Fibroblast of lung (primary cell): ENCODE results near the gene TRAF3. TPM values are rescaled to one million over a fixed set of nuclear protein-coding genes. Genes with fewer than 3 reads are reported as not detected.

Experiments used
- DNase-seq, 2 donors: peaks; one replicate each; pipeline versions ENCODE4 v3.0.0 to v3.0.0-alpha.2; 2010; ENCODE audit warnings: low read depth in 2 of 2
- H2AFZ ChIP-seq: 2 replicates; pipeline ENCODE4 v1.5.1; 2012; ENCODE audit warnings: low read length, control low read depth, inconsistent platforms
- H3K27ac ChIP-seq: 2 replicates; pipeline ENCODE4 v1.5.1; 2011; ENCODE audit warnings: low read length, control low read depth; ENCODE audit not compliant: insufficient read depth
- H3K27me3 ChIP-seq: 2 replicates; pipeline ENCODE4 v1.5.1; 2011; ENCODE audit warnings: mild to moderate bottlenecking, low read length; ENCODE audit not compliant: control insufficient read depth, insufficient read depth
- H3K36me3 ChIP-seq: 2 replicates; pipeline ENCODE4 v1.5.1; 2011; ENCODE audit warnings: low read length; ENCODE audit not compliant: control insufficient read depth, insufficient read depth
- H3K4me1 ChIP-seq: 2 replicates; pipeline ENCODE4 v1.5.1; 2011; ENCODE audit warnings: low read length; ENCODE audit not compliant: control insufficient read depth, insufficient read depth; ENCODE audit errors: extremely low read depth
- H3K4me2 ChIP-seq: 2 replicates; pipeline ENCODE4 v1.5.1; 2011; ENCODE audit warnings: low read length, control low read depth; ENCODE audit not compliant: insufficient read depth; ENCODE audit errors: extremely low read depth
- H3K4me3 ChIP-seq, 4 experiments: fragments of 200-600 bp in 1 of 4; sonication (generic) in 1 of 4; replicated peaks in 1 of 4; 2 replicates each; pipeline ENCODE4 v1.5.1; 2011 to 2016; ENCODE audit warnings: low read length in 4 of 4, low read depth in 3 of 4, mild to moderate bottlenecking in 3 of 4, control low read depth in 2 of 4, inconsistent platforms in 1 of 4, mixed read lengths in 1 of 4; ENCODE audit not compliant: insufficient read depth in 1 of 4; ENCODE audit errors: control extremely low read depth in 1 of 4
- H3K79me2 ChIP-seq: 2 replicates; pipeline ENCODE4 v1.5.1; 2012; ENCODE audit warnings: mild to moderate bottlenecking, low read length, inconsistent platforms; ENCODE audit not compliant: control insufficient read depth, insufficient read depth
- H3K9ac ChIP-seq: 2 replicates; pipeline ENCODE4 v1.5.1; 2011; ENCODE audit warnings: mild to moderate bottlenecking, low read length, control low read depth; ENCODE audit not compliant: insufficient read depth
- H3K9me3 ChIP-seq: 2 replicates; pipeline ENCODE4 v1.5.1; 2012; ENCODE audit warnings: low read depth, low read length; ENCODE audit not compliant: control insufficient read depth, insufficient read depth
- H4K20me1 ChIP-seq: 2 replicates; pipeline ENCODE4 v1.5.1; 2011; ENCODE audit warnings: low read length; ENCODE audit not compliant: control insufficient read depth, insufficient read depth; ENCODE audit errors: extremely low read depth
- CTCF ChIP-seq, 2 donors: IDR thresholded peaks in 1 of 2; conservative IDR thresholded peaks in 1 of 2; 1 replicate in 1 of 2; 2 replicates in 1 of 2; pipeline ENCODE4 v1.5.1; 2011 to 2012; ENCODE audit warnings: low read length in 2 of 2, control low read depth in 1 of 2, inconsistent platforms in 1 of 2, low read depth in 1 of 2, mild to moderate bottlenecking in 1 of 2
- EZH2 ChIP-seq: IDR thresholded peaks from 2 replicates; pipeline ENCODE4 v1.5.1; 2012; ENCODE audit warnings: low read length, control low read depth, mild to moderate bottlenecking; ENCODE audit errors: missing control alignments
- polyA plus RNA-seq, 2 donors: library from polyadenylated mRNA; depleted of rRNA in 1 of 2; stranded (reverse) in 1 of 2; unstranded in 1 of 2; fragments of >200 nt; gene quantifications; 2 replicates each; pipeline ENCODE4 v1.2.1, GENCODE V29; 2011 to 2012; ENCODE audit warnings: missing spikeins in 1 of 2
- total RNA-seq: library from RNA; depleted of rRNA; stranded (reverse); fragments of >200 nt; gene quantifications from 2 replicates; pipeline ENCODE4 v1.2.1, GENCODE V29; 2014

TRAF3 gene
- total and polyA plus RNA-seq, 2 donors (not counting 1 experiment from before 2014, with no cell fraction given) = 12.1 to 14.4 TPM

- no peak for DNase-seq
- H3K27me3 ChIP-seq = no peaks in the 10 kb centered on the region
Observed at GRCh38 chr14:102770147-102771123, 6.8 kb upstream of the TRAF3 start.

GRCh38 chr14:102771144-102771543, 6.1 kb upstream of the TRAF3 start:
- TF ChIP-seq CTCF (conservative IDR thresholded peaks at IDR 0.05 in 1 of 2, IDR thresholded peaks at IDR 0.05 in 1 of 2; ENCODE audit: low read depth in 1 of 2, low read length in 2 of 2) (no peak), EZH2 (no peak)
- H2AFZ ChIP-seq = no peak overlapping the region
- no peak overlapping the region for H3K4me3 ChIP-seq
- no peak overlapping the region for H3K4me2 ChIP-seq
- H3K27me3 ChIP-seq = no peaks in the 10 kb centered on the region
- H3K9ac ChIP-seq = no peak overlapping the region
- no peak overlapping the region for H3K27ac ChIP-seq
- no peaks in the 10 kb centered on the region for H3K36me3 ChIP-seq
- H3K9me3 ChIP-seq = no peaks in the 10 kb centered on the region
- no peak for DNase-seq
- no peaks in the 10 kb centered on the region for H3K79me2 ChIP-seq
- H3K4me1 ChIP-seq = no peaks in the 10 kb centered on the region
- H4K20me1 ChIP-seq = no peaks in the 10 kb centered on the region

More at GRCh38 chr14:102770147-102771123, 6.8 kb upstream of the TRAF3 start:
- no peak overlapping the region for H3K4me2 ChIP-seq
- no peaks in the 10 kb centered on the region for H3K36me3 ChIP-seq
- no peak overlapping the region for H2AFZ ChIP-seq
- H3K4me3 ChIP-seq = no peak overlapping the region
- no peak overlapping the region for H3K27ac ChIP-seq
- no peaks in the 10 kb centered on the region for H3K79me2 ChIP-seq
- TF ChIP-seq CTCF (conservative IDR thresholded peaks at IDR 0.05 in 1 of 2, IDR thresholded peaks at IDR 0.05 in 1 of 2; ENCODE audit: low read depth in 1 of 2, low read length in 2 of 2) = no peak
- no peak for TF ChIP-seq EZH2
- H3K9me3 ChIP-seq = no peaks in the 10 kb centered on the region
- H4K20me1 ChIP-seq = no peaks in the 10 kb centered on the region
- no peaks in the 10 kb centered on the region for H3K4me1 ChIP-seq
- no peak overlapping the region for H3K9ac ChIP-seq

GRCh38 chr14:102772781-102773570, 4.3 kb upstream of the TRAF3 start:
- peak in 1 of 2 donors; percentile 27 for TF ChIP-seq CTCF (conservative IDR thresholded peaks at IDR 0.05 in 1 of 2, IDR thresholded peaks at IDR 0.05 in 1 of 2; ENCODE audit: low read depth in 1 of 2, low read length in 2 of 2)
- no peak for TF ChIP-seq EZH2
- Histone ChIP-seq H3K9ac (no peak overlapping the region), H2AFZ (no peak overlapping the region)

More at GRCh38 chr14:102772781-102773570, 4.3 kb upstream of the TRAF3 start:
- H3K27me3 ChIP-seq = no peaks in the 10 kb centered on the region
- H3K27ac ChIP-seq = no peak overlapping the region
- DNase-seq = peak in 1 of 2 donors; percentile 32
- H3K4me3 ChIP-seq = no peak overlapping the region
- H3K36me3 ChIP-seq = no peaks in the 10 kb centered on the region
- H3K9me3 ChIP-seq = no peaks in the 10 kb centered on the region
- H3K4me1 ChIP-seq = no peaks in the 10 kb centered on the region
- no peaks in the 10 kb centered on the region for H3K79me2 ChIP-seq
- H3K4me2 ChIP-seq = no peak overlapping the region
- no peaks in the 10 kb centered on the region for H4K20me1 ChIP-seq
